SK-N-MC (cell line): ENCODE measurements around the gene MMAB.

ENCODE experiments used
- EZH2 ChIP-seq: fragments of 200-600 bp; sonication (generic); IDR thresholded peaks from one replicate; pipeline ENCODE4 v1.6.1; 2017; ENCODE audit warnings: antibody characterized with exemption
- POLR2AphosphoS5 ChIP-seq: IDR thresholded peaks from 2 replicates; pipeline ENCODE4 v1.6.1; 2012; ENCODE audit warnings: mild to moderate bottlenecking, low read depth, low read length, borderline replicate concordance

DNA sequence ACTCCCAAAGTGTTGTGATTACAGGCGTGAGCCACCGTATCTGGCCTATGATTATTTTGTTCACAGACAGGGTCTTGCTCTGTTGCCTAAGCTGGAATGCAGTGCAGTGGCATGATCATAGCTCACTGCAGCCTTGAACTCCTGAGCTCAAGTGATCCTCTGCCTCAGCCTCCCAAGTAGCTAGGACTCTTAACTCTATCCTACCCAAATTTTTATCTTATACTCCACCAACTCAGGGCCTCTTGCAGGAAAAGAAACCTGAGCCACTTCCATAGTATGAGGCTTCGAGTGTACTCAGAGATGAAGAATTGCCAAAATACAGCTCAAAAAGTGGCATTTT lies 828 bp downstream of the MMAB start:
- TF ChIP-seq EZH2 (no peak), POLR2AphosphoS5 (no peak)
